Measurements from ENCODE around the gene RNU6-7.

RNU6-7 gene

GRCh38 chr14:32205984-32206383, 4.1 kb downstream of the RNU6-7 start:
- no peak for DNase-seq

GRCh38 chr14:32206552-32206951, 4.7 kb downstream of the RNU6-7 start:
- DNase-seq = no peak

- DNase-seq = no peak
Observed at GRCh38 chr14:32208490-32208889, 6.6 kb downstream of the RNU6-7 start.

GRCh38 chr14:32209471-32209870, 7.6 kb downstream of the RNU6-7 start:
- DNase-seq = no peak

GRCh38 chr14:32211068-32211404, 9.2 kb downstream of the RNU6-7 start:
- no peak for DNase-seq

GRCh38 chr14:32212833-32213232, 11.0 kb downstream of the RNU6-7 start:
- DNase-seq = no peak

- no peak for DNase-seq
Observed at GRCh38 chr14:32217301-32217700, 15.5 kb downstream of the RNU6-7 start.

- DNase-seq = no peak
Observed at GRCh38 chr14:32224737-32225377, 23.0 kb downstream of the RNU6-7 start.

GRCh38 chr14:32225378-32225920, 23.6 kb downstream of the RNU6-7 start:
- DNase-seq = no peak

- no peak for DNase-seq
Observed at GRCh38 chr14:32226056-32226455, 24.2 kb downstream of the RNU6-7 start.

- no peak for DNase-seq
Observed at GRCh38 chr14:32230181-32230580, 28.3 kb downstream of the RNU6-7 start.

- DNase-seq = no peak
Observed at GRCh38 chr14:32230695-32231280, 28.9 kb downstream of the RNU6-7 start.

GRCh38 chr14:32232481-32232880, 30.6 kb downstream of the RNU6-7 start:
- no peak for DNase-seq

GRCh38 chr14:32233260-32233659, 31.4 kb downstream of the RNU6-7 start:
- no peak for DNase-seq

- no peak for DNase-seq
Observed at GRCh38 chr14:32244404-32244803, 42.6 kb downstream of the RNU6-7 start.

- DNase-seq = no peak
Observed at GRCh38 chr14:32246751-32247150, 44.9 kb downstream of the RNU6-7 start.

- no peak for DNase-seq
Observed at GRCh38 chr14:32249371-32249770, 47.5 kb downstream of the RNU6-7 start.

GRCh38 chr14:32249780-32250179, 47.9 kb downstream of the RNU6-7 start:
- no peak for DNase-seq

- no peak for DNase-seq
Observed at GRCh38 chr14:32250681-32251080, 48.8 kb downstream of the RNU6-7 start.

- no peak for DNase-seq
Observed at GRCh38 chr14:32251530-32251929, 49.7 kb downstream of the RNU6-7 start.
